Endometrial microvascular endothelial cells (primary cell): Measurements from ENCODE around the gene COG5. TPM values are rescaled to one million over a fixed set of nuclear protein-coding genes. Genes with fewer than 3 reads are reported as not detected.
"Not testable (repeated sequence)": the region's sequence is repeated elsewhere in the genome, so short reads cannot be mapped to it uniquely, and the experiment has no call there.

Experiments
- in situ Hi-C: cut with HindIII; loops from 2 replicates; pipeline ENCODE4 v1.10.0; 2017; ENCODE audit warnings: low sequenced_read_pairs, low pct_unique_long_range_greater_than_20kb; ENCODE audit errors: inconsistent ontology term
- total RNA-seq: library from RNA; depleted of rRNA; stranded (reverse); fragments of >200 nt; gene quantifications from one replicate; pipeline ENCODE4 v1.2.3, GENCODE V29; 2015; ENCODE audit errors: inconsistent ontology term

Gene COG5
- total RNA-seq, 1 donor from 2014 or later = 36.4 TPM

GRCh38 chr7:107264723-107265122, 299.0 kb downstream of the COG5 start:
- in situ Hi-C loops = no loop called here

DNA sequence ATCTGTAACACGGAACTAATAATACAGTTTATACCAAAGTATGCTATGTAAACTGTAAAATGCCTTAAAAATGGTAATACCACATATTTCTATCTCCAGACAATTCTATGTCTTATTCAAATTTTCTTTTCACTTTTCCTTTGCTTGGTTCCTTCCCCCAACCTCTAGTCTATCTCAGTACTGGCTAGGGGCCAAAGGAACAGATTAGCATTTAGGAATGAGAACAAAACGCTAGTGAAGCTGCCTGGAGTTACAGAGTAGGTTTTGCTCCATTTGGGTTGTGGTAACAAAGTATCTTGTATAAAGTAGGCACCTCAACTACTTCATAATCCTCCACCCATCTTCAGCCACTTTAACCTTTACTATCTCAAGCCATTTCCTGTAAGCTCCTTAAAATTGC, 300.9 kb downstream of the COG5 start:
- in situ Hi-C loops = no loop called here

- in situ Hi-C loops = no loop called here
These were observed 305.0 kb downstream of the COG5 start for GRCh38 chr7:107258737-107259136.

DNA sequence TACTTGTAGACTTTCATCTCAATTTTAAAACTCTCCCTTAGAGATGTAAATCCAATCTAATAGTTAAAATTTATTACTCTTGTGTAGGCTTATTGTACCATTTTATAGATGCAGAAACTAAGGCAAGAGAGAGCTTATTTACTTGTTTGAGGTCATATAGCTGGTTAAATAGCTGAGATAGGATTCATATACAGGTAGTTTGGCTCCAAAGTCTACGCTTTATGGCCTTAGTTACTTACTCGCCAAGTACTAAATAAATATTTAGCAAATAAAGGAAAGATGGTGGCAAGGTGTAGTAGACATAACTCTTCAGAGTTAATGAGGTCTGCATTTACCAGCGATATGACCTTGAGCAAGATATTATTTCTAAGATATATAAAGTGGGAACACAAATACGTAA, 308.1 kb downstream of the COG5 start:
- in situ Hi-C loops = no loop called here

- in situ Hi-C loops = no loop called here
These were observed 309.2 kb downstream of the COG5 start for GRCh38 chr7:107254398-107254985.

GRCh38 chr7:107253599-107253998, 310.1 kb downstream of the COG5 start:
- in situ Hi-C loops = no loop called here

DNA sequence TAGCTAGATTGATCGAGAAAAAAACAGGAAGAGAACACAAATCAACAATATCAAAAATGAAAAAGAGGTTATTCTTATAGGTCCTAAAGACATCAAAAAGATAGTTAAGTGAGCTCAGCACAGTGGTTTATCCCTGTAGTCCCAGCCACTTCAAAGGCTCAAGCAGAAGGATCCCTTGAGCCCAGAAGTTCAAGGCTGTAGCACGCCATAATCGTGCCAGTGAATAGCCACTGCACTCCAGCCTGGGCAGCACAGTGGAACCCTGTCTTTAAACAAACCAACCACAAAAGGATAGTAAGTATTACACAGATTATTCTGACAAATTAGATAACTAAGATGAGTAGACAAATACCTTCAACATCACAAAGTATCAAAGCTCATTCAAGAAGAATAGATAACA, 311.8 kb downstream of the COG5 start:
- in situ Hi-C loops = no loop called here

GRCh38 chr7:107248551-107249316, 315.0 kb downstream of the COG5 start:
- in situ Hi-C loops = no loop called here

- in situ Hi-C loops = not testable (repeated sequence)
These were observed 316.9 kb downstream of the COG5 start for GRCh38 chr7:107246836-107247235.

GRCh38 chr7:107244613-107245012, 319.1 kb downstream of the COG5 start:
- in situ Hi-C loops = no loop called here

GRCh38 chr7:107242267-107242666, 321.5 kb downstream of the COG5 start:
- in situ Hi-C loops = no loop called here

DNA sequence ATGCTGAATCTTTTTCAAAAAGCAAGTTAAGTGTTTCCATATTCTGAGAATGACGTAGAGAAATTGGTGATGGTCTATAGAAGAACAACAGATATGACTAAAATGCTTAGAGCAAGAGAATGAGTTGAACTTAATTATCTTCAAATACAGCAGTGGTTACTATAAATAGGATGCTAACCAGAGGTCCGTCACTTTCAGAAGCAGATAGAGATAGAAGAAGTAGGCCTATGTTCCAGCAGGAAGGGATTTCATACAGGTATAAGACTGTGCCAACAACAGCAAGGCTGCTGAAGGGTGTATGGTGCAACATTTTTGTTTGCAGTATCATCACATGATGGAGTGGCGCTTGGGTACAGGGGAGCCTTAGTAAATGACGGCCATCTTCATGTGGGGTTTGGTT, 326.3 kb downstream of the COG5 start:
- in situ Hi-C loops = no loop called here

GRCh38 chr7:107236862-107237261, 326.9 kb downstream of the COG5 start:
- in situ Hi-C loops = no loop called here

DNA sequence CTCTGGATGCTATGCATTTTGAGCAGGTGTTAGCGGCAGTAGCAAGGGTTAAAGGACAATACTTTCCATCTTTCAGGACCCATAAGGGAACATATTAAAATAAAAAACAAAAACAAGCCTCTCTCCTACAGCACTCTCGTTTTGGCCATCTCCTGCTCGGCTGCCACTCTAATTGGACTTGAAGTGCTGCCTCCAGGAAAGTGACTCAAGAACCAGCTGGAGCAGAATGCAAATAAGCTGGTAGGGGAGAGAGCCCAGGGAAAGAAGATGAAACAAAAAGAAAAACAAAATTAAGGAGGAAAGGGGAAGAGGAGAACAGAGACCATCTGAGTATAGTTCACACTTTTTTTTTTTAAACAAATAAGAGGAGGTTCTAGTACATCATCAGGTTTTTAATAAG, 329.3 kb downstream of the COG5 start:
- in situ Hi-C loops = no loop called here

- in situ Hi-C loops = no loop called here
These were observed 329.7 kb downstream of the COG5 start for GRCh38 chr7:107233981-107234380.

DNA sequence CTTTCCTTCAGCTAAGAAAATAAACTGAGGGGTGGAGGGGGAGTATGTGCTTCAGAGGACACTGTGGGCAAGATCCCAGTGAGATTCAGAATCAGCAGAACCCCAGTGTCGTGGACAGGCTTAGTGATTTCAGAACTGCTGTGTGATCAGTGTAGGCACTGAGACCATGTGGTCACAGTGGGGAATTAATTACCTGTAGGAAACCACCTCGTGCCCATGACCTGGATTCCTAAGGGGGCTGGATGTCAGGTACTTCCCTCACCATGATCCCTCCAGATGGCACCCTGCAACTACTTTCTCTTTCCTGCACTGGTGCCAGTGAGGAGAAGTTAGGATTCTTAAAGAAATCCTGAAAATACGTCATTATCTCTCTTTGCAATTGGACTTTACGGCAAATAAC, 330.5 kb downstream of the COG5 start:
- in situ Hi-C loops = no loop called here

GRCh38 chr7:107232568-107233090, 331.1 kb downstream of the COG5 start:
- in situ Hi-C loops = no loop called here

DNA sequence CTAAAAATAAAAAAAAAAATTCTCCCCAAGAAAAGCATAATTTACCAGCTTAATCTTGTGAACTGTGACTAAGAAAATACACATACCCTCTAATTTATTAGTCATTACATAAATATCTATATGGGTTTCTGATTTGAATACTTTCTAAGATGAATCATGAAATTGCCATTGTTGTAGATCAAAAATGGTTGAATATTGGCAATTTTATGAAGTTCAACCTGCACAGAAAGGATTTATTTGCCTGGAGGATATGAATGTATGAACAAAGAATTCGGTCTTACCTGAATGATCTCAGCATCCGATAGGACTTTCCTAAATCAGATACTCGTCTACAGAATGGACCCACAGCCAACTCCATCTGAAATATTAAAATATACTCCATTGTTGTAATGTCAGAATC, 333.4 kb downstream of the COG5 start:
- in situ Hi-C loops = no loop called here

DNA sequence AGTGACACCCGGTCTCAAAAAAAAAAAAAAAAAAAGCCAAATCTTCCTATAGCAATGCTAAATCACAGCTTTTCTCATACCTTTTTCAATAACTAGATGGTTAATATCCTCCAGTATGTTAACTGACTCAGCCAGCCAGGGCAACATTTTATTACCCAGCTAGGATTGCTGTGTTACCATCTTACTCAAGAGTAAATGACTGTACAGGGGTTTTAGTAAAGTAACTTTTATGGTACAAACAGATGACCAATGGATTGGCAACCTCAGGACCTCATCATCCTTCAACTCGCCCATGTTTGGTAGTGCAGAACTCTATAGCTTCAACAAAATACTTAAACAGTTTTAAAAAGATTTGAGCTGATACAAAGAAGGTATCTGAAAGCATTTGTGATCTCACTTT, 335.4 kb downstream of the COG5 start:
- in situ Hi-C loops = no loop called here

GRCh38 chr7:107224374-107225223, 339.1 kb downstream of the COG5 start:
- in situ Hi-C loops = no loop called here
